GM19239 (cell line): ENCODE data around the gene SIL1.
"Not testable (repeated sequence)": the region's sequence is repeated elsewhere in the genome, so short reads cannot be mapped to it uniquely, and the experiment has no call there.

ENCODE experiments used
- DNase-seq: peaks from one replicate; pipeline ENCODE4 v3.0.0; 2011; ENCODE audit warnings: low spot score; ENCODE audit not compliant: insufficient read length
- FAIRE-seq: peaks from 2 replicates; lab custom pipeline; 2011; peaks lifted over from hg19 to GRCh38; lab: Jason Lieb, UNC

Gene SIL1

DNA sequence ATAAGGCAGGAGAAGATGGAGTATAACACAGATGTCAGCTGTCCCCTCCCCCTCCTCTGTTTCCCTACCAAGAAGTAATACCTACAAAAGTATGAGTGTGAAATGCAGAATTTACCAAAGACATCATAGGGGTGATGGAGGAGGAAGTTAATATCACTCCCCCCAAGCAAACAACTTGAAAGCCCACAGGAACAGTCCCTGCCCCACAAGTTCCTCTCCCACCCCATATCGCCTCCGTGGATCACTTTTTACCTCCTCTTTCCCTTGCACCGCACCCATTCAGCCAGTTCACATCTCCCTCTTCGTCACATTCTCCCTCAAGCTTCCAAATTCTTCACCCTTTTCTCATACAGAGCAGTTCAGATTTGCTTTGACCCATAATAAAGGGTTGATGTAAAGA lies 7.0 kb upstream of the SIL1 start:
- no peak for DNase-seq
- FAIRE-seq: no peak

DNA sequence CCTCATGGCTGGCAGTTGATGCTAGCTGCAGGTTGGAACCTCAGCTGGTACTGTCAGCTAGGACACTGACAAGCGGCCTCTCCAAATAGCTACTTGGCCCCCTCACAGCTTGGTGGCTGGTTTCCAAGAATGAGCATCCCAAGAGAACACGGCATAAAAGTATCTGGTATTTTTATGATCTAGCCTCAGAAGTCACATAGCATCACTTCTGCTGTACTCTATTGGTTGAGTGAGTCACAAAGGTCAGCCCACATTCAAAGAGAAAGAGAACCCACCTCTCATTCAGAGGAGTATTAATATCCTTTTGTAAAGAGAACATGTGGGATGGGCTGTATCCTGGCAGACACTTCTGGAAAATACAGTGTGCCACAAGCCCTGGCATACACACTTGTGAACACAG lies 6.0 kb upstream of the SIL1 start:
- DNase-seq: no peak
- no peak for FAIRE-seq

DNA sequence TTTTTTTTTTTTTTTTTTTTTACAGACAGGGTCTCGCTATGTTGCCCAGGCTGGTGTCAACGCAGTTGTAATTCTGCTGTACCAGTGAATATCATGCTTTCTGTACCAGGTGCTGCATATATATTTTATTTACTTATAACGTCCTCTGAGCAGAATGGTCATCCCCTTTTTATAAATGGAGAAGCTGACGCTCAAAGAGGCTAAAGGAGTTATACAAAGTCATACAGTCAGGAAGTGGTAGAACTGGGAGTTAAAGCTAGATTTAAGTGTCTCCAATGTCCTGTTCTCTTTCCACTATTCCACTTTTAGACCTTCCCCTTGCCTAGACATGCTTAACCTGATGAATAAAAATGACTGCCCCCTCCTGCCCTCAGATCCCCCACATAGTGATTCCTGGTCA lies 1.2 kb upstream of the SIL1 start:
- DNase-seq (no peak), FAIRE-seq (no peak)

DNA sequence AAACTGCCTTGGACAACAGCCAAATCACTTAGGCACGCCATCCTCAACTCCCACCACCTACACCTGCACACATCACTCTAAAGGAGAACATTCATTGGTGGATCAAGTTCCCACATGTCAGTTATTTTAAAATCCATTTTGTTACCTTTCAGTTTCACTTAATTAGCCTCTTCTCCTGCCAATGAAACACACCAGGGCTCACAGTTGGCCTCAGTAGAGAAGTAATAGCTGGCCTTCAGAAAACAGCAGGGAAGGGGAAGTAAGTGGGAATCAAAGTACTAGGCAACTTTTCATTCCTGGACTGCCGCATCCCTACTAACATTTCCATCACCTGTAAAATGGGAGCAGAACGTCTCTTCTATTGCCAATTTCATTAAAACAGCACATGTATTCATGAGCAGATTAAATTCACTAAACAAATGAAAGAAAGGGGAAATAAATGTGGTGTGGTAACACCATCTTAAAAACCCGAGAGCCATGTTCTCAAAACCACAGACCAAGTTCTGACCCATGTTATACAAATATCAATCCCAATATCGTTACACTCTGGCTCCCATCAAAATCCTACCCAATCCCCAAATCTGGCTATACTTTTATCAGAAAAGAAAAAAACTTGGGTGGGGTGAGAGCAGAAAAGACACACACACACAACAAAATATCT lies 1.7 kb downstream of the SIL1 start:
- no peak for DNase-seq
- FAIRE-seq: peak; percentile 51

DNA sequence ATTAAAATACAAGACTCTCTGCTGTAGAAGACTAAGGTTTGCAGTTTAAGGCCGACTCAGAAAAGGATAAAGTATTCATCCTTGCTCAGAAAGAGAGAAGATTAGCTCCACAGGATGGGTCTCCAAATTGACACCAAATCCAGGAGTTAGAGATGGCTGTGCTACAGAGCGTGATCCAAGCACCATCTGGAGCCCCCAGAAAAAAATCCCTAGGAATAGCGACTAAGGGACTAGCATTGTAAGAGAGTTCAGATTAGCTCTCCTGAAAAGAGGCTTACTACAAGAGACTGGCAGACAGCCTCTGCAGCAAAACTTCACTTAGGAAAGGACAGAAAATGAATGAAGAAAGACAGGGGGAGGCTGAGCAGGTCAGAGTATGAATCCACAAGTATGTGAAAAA lies 3.7 kb downstream of the SIL1 start:
- DNase-seq: no peak
- no peak for FAIRE-seq

DNA sequence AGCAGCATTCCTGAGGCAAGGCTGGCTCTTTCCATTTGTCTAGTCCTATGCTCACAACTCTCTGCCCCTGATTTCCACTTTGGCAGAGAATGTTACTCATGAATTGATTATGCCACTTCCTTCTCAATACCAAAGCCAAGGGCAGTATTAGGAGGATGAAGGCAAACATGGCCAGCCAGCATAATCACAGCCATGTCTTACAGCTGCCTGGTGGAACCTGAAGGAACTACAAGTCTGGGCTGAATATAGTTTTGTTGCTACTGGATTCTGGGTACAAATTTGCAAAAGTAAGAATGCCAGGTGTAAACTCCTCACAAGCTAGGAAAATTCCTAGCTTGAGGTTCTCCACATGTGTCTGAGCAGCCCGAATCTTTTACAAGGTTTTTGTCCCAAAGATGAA lies 4.2 kb downstream of the SIL1 start:
- FAIRE-seq (peak; percentile 59), DNase-seq (no peak)

DNA sequence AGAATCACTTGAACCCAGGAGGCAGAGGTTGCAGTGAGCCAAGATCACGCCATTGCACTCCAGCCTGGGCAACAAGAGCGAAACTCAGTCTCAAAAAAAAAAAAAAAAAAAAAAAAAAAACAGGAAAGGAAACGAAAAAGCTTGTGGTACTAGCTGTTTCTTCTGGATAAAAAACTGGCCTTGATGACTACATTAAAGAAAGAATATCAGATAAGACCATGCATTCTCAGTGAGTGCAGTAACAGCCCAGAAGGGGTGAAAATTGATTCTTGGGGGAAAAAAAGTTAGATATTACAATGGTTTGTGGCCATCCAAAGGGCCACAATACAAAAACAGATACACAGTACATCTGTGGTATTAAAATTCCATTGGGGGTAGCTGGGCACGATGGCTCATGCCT lies 5.3 kb downstream of the SIL1 start:
- DNase-seq, FAIRE-seq: not testable (repeated sequence)

DNA sequence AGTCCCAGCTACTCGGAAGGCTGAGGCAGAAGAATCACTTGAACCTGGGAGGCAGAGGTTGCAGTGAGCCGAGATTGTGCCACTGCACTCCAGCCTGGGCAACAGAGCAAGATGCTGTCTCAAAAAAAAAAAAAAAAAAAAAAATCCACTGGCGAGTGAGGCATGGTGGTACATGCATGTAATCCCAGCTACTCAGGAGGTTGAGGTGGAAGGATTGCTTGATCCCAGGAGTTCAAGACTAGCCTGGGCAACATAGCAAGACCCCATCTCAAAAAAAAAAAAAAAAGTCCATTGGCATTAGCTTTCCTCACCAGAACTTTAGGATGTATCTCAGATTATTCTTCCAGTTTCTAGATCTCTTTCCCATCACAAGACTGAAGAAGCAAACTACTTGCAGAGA lies 6.2 kb downstream of the SIL1 start:
- not testable (repeated sequence) for DNase-seq, FAIRE-seq

DNA sequence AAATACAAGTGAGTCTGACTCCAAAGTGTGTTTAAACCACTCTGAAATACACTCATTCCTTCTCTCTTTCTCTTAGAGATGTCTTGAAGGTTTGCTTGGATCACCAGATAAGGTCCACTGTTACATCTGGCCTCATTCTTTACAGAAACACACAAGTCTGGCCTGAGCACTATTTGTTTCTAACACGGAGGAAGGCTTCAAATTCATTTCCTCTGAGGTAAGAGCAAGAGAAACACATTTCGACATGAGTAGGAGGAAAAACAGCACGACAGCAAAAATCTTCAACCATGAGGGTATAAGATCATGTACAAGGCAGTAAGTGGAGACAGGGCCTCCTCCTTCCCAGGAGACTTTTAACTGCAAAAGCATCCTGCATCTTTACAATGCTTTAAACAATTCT lies 8.0 kb downstream of the SIL1 start:
- DNase-seq (no peak), FAIRE-seq (no peak)

DNA sequence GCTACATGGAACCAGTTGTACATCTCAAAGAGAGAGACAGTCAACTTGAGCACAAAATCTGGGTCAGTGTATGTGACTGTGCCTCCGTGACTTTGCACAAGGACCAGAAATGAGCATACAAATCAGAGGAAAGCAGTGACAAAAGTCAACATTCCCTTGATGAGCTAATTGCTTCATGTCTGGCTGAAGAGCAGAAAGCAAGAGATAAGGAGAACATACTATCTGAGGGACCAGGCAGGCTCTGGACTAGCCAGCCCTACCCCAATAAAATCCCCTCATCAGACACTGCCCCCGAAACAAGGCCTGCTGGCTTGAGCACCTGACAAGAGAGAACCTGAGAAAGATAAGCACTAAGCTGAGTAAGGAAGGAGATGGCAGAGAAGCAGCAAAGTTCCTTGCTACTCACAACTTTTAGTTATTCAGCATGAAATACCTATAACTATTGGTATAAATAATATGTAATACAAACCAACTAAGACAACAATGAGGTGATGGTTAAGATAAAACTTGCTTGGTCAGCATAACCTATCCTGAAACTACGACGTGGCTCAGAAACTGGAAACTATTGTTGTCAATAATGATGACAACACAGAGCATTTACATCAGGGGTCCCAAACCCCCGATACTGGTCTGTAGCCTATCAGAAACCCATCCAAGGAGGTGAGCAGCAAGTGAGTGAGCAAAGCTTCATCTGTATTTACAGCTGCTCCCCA lies 9.5 kb downstream of the SIL1 start:
- DNase-seq (no peak), FAIRE-seq (no peak)

DNA sequence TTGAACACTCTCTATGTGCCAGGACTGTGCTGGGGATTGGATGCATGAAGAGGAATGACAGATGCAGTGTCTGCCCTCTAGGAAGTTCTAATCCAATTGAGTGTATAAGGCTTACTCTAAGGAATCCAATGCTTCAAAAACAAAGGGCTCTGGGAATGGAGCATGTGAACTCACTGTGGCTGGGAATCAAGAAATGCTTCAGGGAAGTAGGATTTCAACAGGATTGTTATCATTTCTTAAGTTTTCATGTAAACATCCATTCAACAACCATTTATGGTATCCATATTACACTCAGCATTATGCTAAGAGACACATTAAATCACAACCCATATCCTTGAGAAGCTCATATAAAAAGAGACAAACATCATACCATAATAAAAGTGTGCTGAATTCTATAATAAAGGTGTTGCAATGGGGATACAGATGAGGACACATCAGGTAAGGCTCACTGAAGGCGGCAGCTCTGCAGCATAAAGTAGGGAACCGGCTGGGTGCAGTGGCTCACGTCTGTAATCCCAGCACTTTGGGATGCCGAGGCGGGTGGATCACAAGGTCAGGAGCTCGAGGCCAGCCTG lies 11.3 kb downstream of the SIL1 start:
- FAIRE-seq (no peak), DNase-seq (no peak)

DNA sequence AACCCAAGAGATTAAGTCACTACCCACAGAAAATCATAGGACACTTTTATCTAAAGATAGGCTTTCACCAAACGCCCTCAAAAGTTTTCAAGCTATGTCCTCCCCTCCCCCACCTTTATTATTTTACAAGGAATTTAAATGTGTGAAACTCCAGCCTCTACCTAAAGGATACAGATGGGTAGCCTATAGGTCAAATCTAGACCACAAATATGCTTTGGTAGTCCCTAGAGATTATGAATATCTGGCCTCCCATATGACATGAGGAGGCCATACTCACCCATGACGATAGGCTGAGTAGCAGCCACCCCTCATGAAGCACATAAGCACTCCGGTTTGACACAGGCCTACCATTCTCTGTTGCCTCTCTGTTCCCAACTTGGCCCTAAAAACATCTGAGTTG lies 11.9 kb downstream of the SIL1 start:
- DNase-seq: no peak
- FAIRE-seq: no peak

DNA sequence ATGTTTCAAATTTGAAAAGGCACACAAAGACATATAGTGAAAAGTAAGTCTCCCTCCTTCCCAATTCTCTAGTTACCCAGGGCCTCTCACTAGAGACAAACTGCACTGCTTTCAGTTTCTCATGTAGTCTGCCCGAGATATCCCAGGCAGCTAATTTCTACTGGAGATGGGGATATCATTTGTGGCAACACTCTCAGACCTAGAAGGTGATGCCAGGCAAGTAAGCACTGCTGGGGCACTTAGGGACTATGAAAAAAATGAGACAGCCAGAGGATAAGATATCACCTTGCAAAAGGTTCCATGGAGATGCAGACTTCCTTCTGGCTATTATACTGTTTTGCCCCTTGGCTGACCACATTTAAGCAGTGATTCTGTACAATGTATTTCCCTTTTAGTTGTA lies 12.6 kb downstream of the SIL1 start:
- FAIRE-seq (peak; percentile 80), DNase-seq (no peak)

DNA sequence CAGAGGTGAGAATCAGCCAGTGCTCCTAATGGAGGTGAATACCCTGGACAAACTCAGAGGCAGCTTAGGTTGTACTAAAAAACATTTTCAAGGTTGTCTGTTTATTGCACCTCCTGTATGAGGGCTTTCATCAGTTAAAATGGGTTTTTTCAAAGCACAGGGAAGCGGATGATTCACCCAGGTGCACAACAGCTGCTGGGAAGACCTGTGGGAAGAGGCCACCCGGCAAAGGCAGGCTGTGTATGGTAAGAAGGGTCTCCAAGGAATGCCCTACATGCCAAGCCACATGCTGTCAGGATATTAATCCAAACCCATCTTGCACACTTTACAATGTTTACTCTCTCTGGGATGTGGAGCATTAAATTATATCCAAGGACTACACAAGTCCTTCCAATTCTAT lies 14.7 kb downstream of the SIL1 start:
- FAIRE-seq (no peak), DNase-seq (no peak)

DNA sequence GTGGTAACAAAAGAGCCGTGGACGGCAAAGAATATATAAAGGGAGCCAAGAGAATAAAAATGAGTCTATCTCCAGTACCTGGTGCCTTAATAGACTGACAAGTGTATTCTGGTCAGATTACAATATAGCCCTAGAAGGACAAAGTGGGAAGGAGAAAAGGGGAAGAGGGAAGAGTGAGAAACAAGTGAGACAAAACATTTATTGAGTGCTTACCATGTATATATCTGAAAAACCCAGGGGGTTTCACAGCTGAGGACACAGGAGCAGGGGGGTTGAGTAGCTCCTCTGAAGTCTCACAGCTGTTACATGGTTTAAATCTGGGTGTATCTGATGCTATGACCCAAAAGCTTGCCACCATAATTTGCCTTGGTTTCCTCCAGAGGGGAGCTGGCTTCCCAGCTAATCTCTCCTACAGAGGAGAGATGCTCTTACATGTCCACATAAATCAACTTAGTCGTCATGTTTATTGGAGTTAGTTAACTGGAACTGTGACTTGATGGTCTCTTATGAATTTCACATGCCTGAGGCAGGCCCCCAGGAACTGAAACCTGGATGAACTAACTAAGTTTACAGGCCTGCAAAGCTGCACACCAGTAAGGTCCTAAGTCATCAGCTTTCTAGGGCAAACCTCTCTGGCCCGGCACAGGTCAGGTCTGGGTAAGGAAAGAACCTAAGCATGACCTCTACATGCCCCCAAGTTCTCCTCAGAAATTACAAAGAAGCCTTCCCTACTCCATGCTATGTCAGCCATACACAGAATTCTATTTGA lies 15.5 kb downstream of the SIL1 start:
- no peak for DNase-seq
- no peak for FAIRE-seq

DNA sequence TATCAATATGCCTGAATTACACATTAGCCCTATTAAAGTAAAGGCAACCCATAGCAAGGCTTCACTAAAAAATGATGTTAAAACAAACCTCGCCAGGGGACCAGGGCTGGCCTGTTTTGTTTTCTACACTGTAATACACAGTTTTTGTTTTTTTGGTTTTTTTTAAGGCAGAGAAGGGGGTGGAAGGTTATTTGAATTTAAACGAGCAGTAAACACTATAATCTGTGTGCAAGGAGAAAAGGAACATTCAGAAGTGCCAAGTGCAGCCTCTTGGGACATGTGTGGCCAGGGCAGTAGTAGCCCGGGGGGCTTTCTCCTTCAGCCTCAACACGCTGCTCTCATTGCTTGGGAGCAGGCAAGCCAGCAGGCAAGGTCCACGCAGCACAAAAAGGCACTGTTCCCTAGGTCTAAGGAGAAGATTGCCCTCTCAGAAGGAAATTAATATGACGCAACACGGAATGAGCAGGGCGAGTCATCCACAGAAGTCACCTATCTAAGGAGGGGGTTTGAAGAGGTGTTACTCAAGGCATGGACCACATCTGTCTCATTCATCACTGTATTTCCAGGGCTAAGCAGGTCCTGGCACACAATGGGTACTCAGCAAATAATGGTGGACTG lies 16.2 kb downstream of the SIL1 start:
- FAIRE-seq: no peak

DNA sequence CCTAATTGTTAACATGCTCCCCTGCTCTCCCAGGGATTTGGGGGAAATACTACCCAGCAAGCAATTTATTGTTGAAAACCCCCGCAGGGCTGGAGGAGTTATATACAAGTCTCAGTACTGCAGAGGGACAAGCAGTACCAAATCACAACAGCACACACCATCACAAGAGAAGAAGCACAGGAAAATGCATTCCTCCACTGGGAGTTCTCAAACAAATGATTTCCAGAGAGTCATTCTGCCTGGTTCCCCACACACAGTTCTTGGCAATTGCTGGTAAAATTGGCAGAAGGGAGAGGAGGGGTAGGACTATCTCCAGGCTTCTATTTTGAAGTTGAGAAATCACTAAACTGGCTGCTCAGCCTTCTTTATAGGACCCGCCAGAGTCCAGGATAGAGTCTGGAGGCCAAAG lies 16.8 kb downstream of the SIL1 start:
- DNase-seq (no peak), FAIRE-seq (no peak)

More for the DNA sequence above, 16.2 kb downstream of the SIL1 start:
- no peak for DNase-seq

DNA sequence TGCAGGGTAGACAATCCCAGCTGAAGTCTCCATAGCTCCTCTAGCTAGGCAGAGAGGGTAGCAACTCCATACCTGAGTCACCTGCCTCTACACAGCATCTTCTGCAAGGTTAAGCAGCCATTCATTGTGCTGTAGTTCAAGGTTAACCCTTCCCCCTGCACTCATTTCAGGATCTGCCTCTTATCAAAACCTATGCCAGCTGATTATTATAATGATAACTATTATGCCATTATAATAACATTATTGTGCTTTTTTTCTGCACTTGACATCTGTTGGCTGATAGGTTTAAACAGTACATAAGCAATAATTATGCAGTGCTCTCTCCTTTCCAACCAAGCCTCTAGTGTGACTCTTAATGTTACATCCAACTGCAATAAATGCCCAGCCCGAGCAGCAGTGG lies 17.3 kb downstream of the SIL1 start:
- FAIRE-seq (no peak), DNase-seq (no peak)

DNA sequence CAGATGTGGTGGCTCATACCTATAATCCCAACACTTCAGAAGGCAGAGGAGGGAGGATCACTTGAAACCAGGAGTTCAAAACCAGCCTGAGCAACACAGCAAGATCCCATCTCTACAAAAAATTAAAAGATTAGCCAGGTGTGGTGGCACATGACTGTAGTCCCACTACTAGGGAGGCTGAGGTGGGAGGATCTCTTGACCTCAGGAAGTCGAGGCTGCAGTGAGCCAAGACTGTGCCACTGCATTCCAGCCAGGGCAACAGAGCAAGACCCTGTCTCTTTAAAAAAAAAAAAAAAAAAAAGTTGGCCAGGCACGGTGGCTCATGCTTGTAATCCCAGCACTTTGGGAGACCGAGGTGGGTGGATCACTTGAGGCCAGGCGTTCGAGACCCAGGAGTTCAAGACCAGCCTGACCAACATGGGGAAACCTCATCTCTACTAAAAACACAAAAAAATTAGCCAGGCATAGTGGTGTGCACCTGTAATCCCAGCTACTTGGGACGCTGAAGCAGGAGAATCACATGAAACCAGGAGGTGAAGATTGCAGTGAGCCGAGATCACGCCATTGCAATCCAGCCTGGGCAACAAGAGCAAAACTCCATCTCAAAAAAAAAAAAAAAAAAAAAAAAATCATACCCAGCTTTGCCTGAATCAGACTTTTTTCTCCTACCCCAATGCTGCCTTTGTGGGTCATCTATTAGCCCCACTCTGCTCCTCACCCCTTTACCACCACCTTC lies 18.2 kb downstream of the SIL1 start:
- not testable (repeated sequence) for DNase-seq, FAIRE-seq

DNA sequence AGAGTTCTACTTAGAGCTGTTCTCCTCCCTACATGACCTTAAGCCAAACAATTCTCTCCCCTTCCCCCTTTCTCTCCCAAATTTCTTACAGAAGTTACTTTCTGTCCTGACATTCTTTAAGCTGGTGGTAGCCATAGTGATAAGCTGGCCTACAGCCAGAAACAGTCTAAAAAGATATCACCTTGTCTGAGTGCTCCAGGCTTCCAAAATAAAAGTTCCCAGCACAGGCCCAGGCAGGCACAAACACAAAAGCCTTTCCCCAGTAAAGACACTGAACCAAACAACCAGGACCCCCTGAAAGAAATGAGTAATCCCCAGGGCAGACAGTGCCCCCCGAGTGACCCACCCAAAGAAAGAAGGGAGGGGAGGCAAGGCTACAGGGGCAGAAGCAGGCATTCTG lies 19.2 kb downstream of the SIL1 start:
- FAIRE-seq: no peak
- no peak for DNase-seq
